NCI-H2196 (cell line): ENCODE results near the gene CAMK2D.

Source experiments
- DNase-seq: peaks from one replicate; lab custom pipeline; 2025; ENCODE audit not compliant: unreplicated experiment; lab: John Stamatoyannopoulos, UW

The CAMK2D gene

DNA sequence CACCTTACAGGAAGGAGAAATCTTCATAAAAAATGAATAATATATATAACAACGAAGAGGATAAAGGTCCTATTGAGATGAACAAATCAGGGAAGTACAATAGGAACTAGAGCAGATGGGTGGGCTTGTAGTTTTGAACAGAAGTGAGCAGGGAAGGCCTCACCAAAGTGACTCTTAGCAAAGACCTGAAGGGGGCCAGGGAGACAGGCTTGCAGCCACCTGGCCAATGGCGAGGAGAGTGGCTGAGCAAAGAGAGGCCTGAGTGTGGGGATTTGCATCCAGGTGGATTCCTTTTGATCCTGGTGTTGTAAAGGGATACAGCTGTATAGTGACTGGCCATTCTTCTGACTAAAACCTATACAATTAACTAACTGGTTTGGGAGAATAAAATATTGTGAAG is 354.1 kb downstream of the CAMK2D start:
- DNase-seq: peak; percentile 5

GRCh38 chr4:113406723-113407016 is 354.9 kb downstream of the CAMK2D start:
- DNase-seq: peak; percentile 34

DNA sequence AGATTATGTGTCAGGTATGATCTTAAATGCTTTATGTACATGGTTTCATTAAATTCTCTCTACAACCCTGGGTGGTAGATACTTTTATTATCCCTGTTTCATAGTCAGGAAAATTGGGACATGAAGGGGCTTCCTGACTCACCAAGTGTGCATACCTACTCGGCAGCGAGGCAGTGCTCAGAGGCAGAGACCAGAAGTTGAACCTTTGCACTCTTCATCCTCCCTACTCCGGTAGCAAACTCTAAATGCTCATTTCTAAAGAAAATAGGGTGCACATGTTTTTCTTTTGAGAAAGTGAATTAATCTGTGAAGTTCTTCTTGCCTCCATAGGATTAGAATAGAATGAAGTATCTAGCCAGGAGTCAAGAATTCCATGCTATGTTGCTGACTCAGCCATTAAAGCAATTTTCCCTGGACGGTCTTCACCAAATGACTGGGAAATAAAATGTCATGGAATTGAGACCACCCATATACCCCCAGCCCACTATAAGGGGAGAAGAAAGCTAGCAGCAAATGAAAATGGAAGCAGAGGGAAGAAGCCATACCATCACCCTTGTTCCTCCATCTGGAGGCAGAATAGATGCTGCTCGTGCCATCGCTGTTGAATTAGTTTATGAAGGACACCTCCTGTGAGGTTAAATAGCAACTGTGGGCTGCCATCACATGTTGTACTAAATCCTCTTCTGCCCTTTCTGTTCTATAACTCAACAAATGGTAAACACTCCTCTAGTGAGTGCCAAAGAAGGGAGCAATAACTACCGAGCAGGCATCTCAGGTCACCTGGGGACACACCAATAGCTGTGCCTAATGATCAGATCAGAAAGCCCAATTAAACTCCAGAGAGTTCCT is 355.4 kb downstream of the CAMK2D start:
- DNase-seq: no peak

DNA sequence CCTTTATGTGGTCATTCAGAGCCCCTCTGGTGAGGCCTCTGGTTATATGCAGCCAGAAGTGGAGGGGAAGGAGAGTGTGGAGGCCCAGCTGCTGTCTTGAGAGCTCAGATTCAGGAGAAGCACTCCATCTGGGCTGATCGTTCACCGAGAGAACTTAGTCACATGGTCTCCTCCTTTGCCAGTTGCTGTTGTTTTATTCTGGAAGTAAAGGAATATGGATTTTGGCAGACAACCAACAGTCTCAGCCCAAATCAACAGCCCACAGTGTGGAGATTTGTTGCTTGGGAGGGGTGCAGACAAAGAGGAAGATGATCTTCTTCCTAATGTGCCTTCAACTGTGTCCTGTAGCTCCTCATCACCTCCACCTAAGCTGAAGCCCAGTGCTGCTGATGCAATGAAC is 356.7 kb downstream of the CAMK2D start:
- DNase-seq: no peak

GRCh38 chr4:113404167-113404571 is 357.4 kb downstream of the CAMK2D start:
- DNase-seq: no peak
